BJ (cell line): ENCODE data around the gene DPYD. TPM values are rescaled to one million over a fixed set of nuclear protein-coding genes. Genes with fewer than 3 reads are reported as not detected.

Experiments
- CTCF ChIA-PET: fragments of 350-600 bp; formaldehyde crosslinking; extraction: SDS; loops from one replicate; lab custom pipeline; 2021; ENCODE audit warnings: antibody characterized with exemption, inconsistent platforms; lab: Yijun Ruan, JAX
- POLR2A ChIA-PET: fragments of 300-600 bp; sonication (Branson Sonifier 250); formaldehyde crosslinking; extraction: SDS; loops from one replicate; lab custom pipeline; 2021; ENCODE audit warnings: antibody characterized with exemption; lab: Charles Lee
- DNase-seq: peaks from one replicate; pipeline ENCODE4 v3.0.0-alpha.2; 2011; ENCODE audit warnings: low read depth
- H3K27me3 ChIP-seq: 2 replicates; pipeline ENCODE4 v1.6.0; 2011; ENCODE audit warnings: low read length; ENCODE audit not compliant: control insufficient read depth, insufficient read depth
- H3K36me3 ChIP-seq: 2 replicates; pipeline ENCODE4 v1.5.1; 2011; ENCODE audit warnings: low read length; ENCODE audit not compliant: control insufficient read depth, insufficient read depth
- H3K4me3 ChIP-seq: 2 replicates; pipeline ENCODE4 v1.5.1; 2011; ENCODE audit warnings: low read depth, mild to moderate bottlenecking, control low read depth, low read length
- CTCF ChIP-seq: IDR thresholded peaks from 2 replicates; pipeline ENCODE4 v1.5.1; 2011; ENCODE audit warnings: low read depth, mild to moderate bottlenecking, control low read depth, inconsistent platforms, low read length, moderate library complexity; ENCODE audit not compliant: insufficient read depth
- polyA plus RNA-seq: library from polyadenylated mRNA; depleted of rRNA; stranded (reverse); fragments of >200 nt; gene quantifications from 2 replicates; pipeline ENCODE4 v1.2.3, GENCODE V29; 2011

The DPYD gene
- polyA plus RNA-seq, 1 experiment = 13.1 TPM

- no peak for DNase-seq
- ChIA-PET CTCF (no interaction called here), POLR2A (no interaction called here)
- Histone ChIP-seq H3K4me3 (no peak overlapping the region), H3K36me3 (no peaks in the 10 kb centered on the region), H3K27me3 (no peaks in the 10 kb centered on the region)
- no peak for TF ChIP-seq CTCF
Observed at GRCh38 chr1:97739596-97740103, 181.2 kb downstream of the DPYD start.

GRCh38 chr1:97738270-97738669, 182.6 kb downstream of the DPYD start:
- DNase-seq = no peak
- Histone ChIP-seq H3K27me3 (no peaks in the 10 kb centered on the region), H3K36me3 (no peaks in the 10 kb centered on the region), H3K4me3 (no peak overlapping the region)
- CTCF ChIA-PET = no interaction called here
- TF ChIP-seq CTCF = no peak
- POLR2A ChIA-PET = no interaction called here

GRCh38 chr1:97730271-97730670, 190.6 kb downstream of the DPYD start:
- DNase-seq = no peak
- no peak for TF ChIP-seq CTCF
- ChIA-PET CTCF (no interaction called here), POLR2A (no interaction called here)
- no peak overlapping the region for H3K4me3 ChIP-seq
- H3K27me3 ChIP-seq = no peaks in the 10 kb centered on the region
- no peaks in the 10 kb centered on the region for H3K36me3 ChIP-seq

- no peak overlapping the region for H3K4me3 ChIP-seq
- no peaks in the 10 kb centered on the region for H3K36me3 ChIP-seq
- DNase-seq = no peak
- POLR2A ChIA-PET = no interaction called here
- TF ChIP-seq CTCF = no peak
- CTCF ChIA-PET = interaction anchor here (1.2 kb wide), 1 partner anchor 153 kb away, joined by 3 read pairs; no protein-coding TSS in a partner anchor
- H3K27me3 ChIP-seq = no peaks in the 10 kb centered on the region
Observed at GRCh38 chr1:97728436-97728835, 192.4 kb downstream of the DPYD start.

GRCh38 chr1:97727029-97727428, 193.8 kb downstream of the DPYD start:
- no peak for TF ChIP-seq CTCF
- no peak for DNase-seq
- POLR2A ChIA-PET = no interaction called here
- H3K27me3 ChIP-seq = no peaks in the 10 kb centered on the region
- CTCF ChIA-PET = interaction anchor here (0.5 kb wide), 1 partner anchor 455 kb away, joined by 3 read pairs; no protein-coding TSS in a partner anchor
- no peak overlapping the region for H3K4me3 ChIP-seq
- H3K36me3 ChIP-seq = no peaks in the 10 kb centered on the region
